GM12878 (cell line): ENCODE results near the gene PIGL. TPM values are rescaled to one million over a fixed set of nuclear protein-coding genes. Genes with fewer than 3 reads are reported as not detected.

ENCODE experiments used
- BCLAF1 ChIP-seq: fragments of 450-650 bp; IDR thresholded peaks from 2 replicates; pipeline ENCODE4 v1.6.1; 2017; ENCODE audit warnings: antibody characterized with exemption, mild to moderate bottlenecking, moderate library complexity
- BHLHE40 ChIP-seq, 2 experiments: fragments of 450-650 bp in 1 of 2; IDR thresholded peaks; 2 replicates each; pipeline ENCODE4 v1.6.1; 2011 to 2017; ENCODE audit warnings: low read depth in 2 of 2, borderline replicate concordance in 1 of 2, improper control_type of control experiment in 1 of 2, low read length in 1 of 2, mild to moderate bottlenecking in 1 of 2
- CTCF ChIP-seq, 3 experiments: IDR thresholded peaks in 2 of 3; conservative IDR thresholded peaks in 1 of 3; 2 replicates each; pipeline ENCODE4 v1.5.1; 2011; ENCODE audit warnings: low read depth in 3 of 3, low read length in 3 of 3, mild to moderate bottlenecking in 3 of 3, control low read depth in 2 of 3, moderate library complexity in 2 of 3, inconsistent platforms in 1 of 3, mixed read lengths in 1 of 3; ENCODE audit not compliant: control insufficient read depth in 2 of 3, insufficient read depth in 1 of 3; ENCODE audit errors: extremely low read depth in 1 of 3
- E2F8 ChIP-seq: fragments of 450-650 bp; IDR thresholded peaks from 2 replicates; pipeline ENCODE4 v1.6.1; 2018; ENCODE audit warnings: mild to moderate bottlenecking, low read depth, moderate library complexity; ENCODE audit not compliant: partially characterized antibody
- EZH2 ChIP-seq: IDR thresholded peaks from 2 replicates; pipeline ENCODE4 v1.6.1; 2012; ENCODE audit warnings: low read depth, mild to moderate bottlenecking, control low read depth, inconsistent platforms, low read length, borderline replicate concordance; ENCODE audit not compliant: control insufficient read depth
- NRF1 ChIP-seq: conservative IDR thresholded peaks from 2 replicates; pipeline ENCODE4 v1.6.1; 2011; ENCODE audit warnings: mild to moderate bottlenecking, low read depth, low read length, improper control_type of control experiment
- REST ChIP-seq: IDR thresholded peaks from 2 replicates; pipeline ENCODE4 v1.6.1; 2012; ENCODE audit warnings: mild to moderate bottlenecking, low read depth, low read length
- TCF12 ChIP-seq: IDR thresholded peaks from 2 replicates; pipeline ENCODE4 v1.6.1; 2011; ENCODE audit warnings: low read depth, mild to moderate bottlenecking, low read length
- ZNF24 ChIP-seq: fragments of 450-650 bp; IDR thresholded peaks from 2 replicates; pipeline ENCODE4 v1.6.1; 2017; ENCODE audit warnings: antibody characterized with exemption, mild to moderate bottlenecking
- ZNF687 ChIP-seq: fragments of 450-650 bp; IDR thresholded peaks from 2 replicates; pipeline ENCODE4 v1.6.1; 2017; ENCODE audit warnings: mild to moderate bottlenecking, moderate library complexity
- polyA plus RNA-seq, 11 experiments: library from polyadenylated mRNA; depleted of rRNA in 4 of 11; unstranded in 6 of 11; stranded (reverse) in 5 of 11; fragments of >200 nt; fragmentation: Nextera tagmentation in 4 of 11; fragmentation: Illumina TruSeq in 1 of 11; extraction: Ambion mirVana in 4 of 11; extraction: Trizol in 1 of 11; gene quantifications; 1 replicate in 1 of 11; 2 replicates in 10 of 11; pipeline versions ENCODE4 v1.2.1 to v1.2.3, GENCODE V29; 2011 to 2016; ENCODE audit warnings: inconsistent platforms in 2 of 11, missing spikeins in 2 of 11, low read depth in 1 of 11
- total RNA-seq, 4 experiments: library from RNA; depleted of rRNA in 3 of 4; stranded (reverse); fragments of >200 nt in 3 of 4; fragmentation: Illumina TruSeq in 1 of 4; extraction: Trizol in 1 of 4; gene quantifications; 2 replicates each; pipeline versions ENCODE4 v1.2.1 to v1.2.3, GENCODE V29; 2013 to 2021

The PIGL gene
- total and polyA plus RNA-seq, 10 of the 15 experiments (the other 5 are each of a cell fraction or from before 2014, with no cell fraction given): 25.9 to 52.5 (median 30.2) TPM

GRCh38 chr17:16353317-16354174 lies 136.5 kb downstream of the PIGL start, which contains the start of gene CENPV (continued):
- TF ChIP-seq E2F8 (no peak), NRF1 (no peak), EZH2 (no peak), REST (no peak), ZNF687 (peak; percentile 44; the same call in 1 of the 2 replicates), CTCF (IDR thresholded peaks at IDR 0.05 in 2 of 3, conservative IDR thresholded peaks at IDR 0.05 in 1 of 3; ENCODE audit: control insufficient read depth in 2 of 3, extremely low read depth in 1 of 3, insufficient read depth in 1 of 3, low read depth in 3 of 3, low read length in 3 of 3) (peak in 1 of 3 experiments; percentile 36; a peak in 2 of 6 replicates), TCF12 (peak; percentile 63; the same call in 1 of the 2 replicates), BHLHE40 (IDR thresholded peaks at IDR 0.05; ENCODE audit: borderline replicate concordance in 1 of 2, low read depth in 2 of 2, low read length in 1 of 2) (peak in 1 of 2 experiments; percentile 46; a peak in 1 of 4 replicates), ZNF24 (no peak), BCLAF1 (no peak)
